HK-2 (cell line): ENCODE measurements around the gene SERINC3.

ENCODE experiments used
- DNase-seq: peaks from one replicate; pipeline ENCODE4 v3.0.0-alpha.2; 2018; ENCODE audit not compliant: unreplicated experiment

The SERINC3 gene

GRCh38 chr20:44532981-44533331 is 11.1 kb upstream of the SERINC3 start:
- no peak for DNase-seq

- DNase-seq = no peak
Observed at GRCh38 chr20:44532259-44532980, 10.6 kb upstream of the SERINC3 start.

- no peak for DNase-seq
Observed at GRCh38 chr20:44528309-44528708, 6.4 kb upstream of the SERINC3 start.

GRCh38 chr20:44527716-44528199 is 5.9 kb upstream of the SERINC3 start:
- DNase-seq = no peak

GRCh38 chr20:44526129-44526528 is 4.3 kb upstream of the SERINC3 start:
- peak; percentile 39 for DNase-seq

GRCh38 chr20:44523746-44524145 is 1.9 kb upstream of the SERINC3 start:
- DNase-seq = no peak

GRCh38 chr20:44522841-44523240 is 971 bp upstream of the SERINC3 start:
- DNase-seq = no peak

- DNase-seq = no peak
Observed at GRCh38 chr20:44520881-44521280, 989 bp downstream of the SERINC3 start.

- DNase-seq = no peak
Observed at GRCh38 chr20:44518248-44518647, 3.6 kb downstream of the SERINC3 start.

GRCh38 chr20:44517454-44517853 is 4.4 kb downstream of the SERINC3 start:
- DNase-seq = no peak

GRCh38 chr20:44516491-44516890 is 5.4 kb downstream of the SERINC3 start:
- DNase-seq = no peak

GRCh38 chr20:44513871-44514270 is 8.0 kb downstream of the SERINC3 start:
- DNase-seq = no peak

- DNase-seq = no peak
Observed at GRCh38 chr20:44509762-44510161, 12.1 kb downstream of the SERINC3 start.

- DNase-seq = no peak
Observed at GRCh38 chr20:44504402-44505307, 17.2 kb downstream of the SERINC3 start.

- DNase-seq = no peak
Observed at GRCh38 chr20:44502968-44503367, 18.9 kb downstream of the SERINC3 start.

GRCh38 chr20:44501448-44501847 is 20.4 kb downstream of the SERINC3 start:
- no peak for DNase-seq

GRCh38 chr20:44500221-44500620 is 21.6 kb downstream of the SERINC3 start:
- no peak for DNase-seq

GRCh38 chr20:44497761-44498160 is 24.1 kb downstream of the SERINC3 start:
- no peak for DNase-seq

GRCh38 chr20:44496976-44497375 is 24.9 kb downstream of the SERINC3 start:
- peak; percentile 78 for DNase-seq

- DNase-seq = peak; percentile 42
Observed at GRCh38 chr20:44495802-44496481, 25.9 kb downstream of the SERINC3 start.

- peak; percentile 34 for DNase-seq
Observed at GRCh38 chr20:44495257-44495656, 26.6 kb downstream of the SERINC3 start.

GRCh38 chr20:44494681-44495080 is 27.2 kb downstream of the SERINC3 start:
- no peak for DNase-seq
